ENCODE results near the gene MKRN2.

GRCh38 chr3:12522721-12523120 is 34.2 kb upstream of the MKRN2 start:
- TF ChIP-seq, protein P1, sequence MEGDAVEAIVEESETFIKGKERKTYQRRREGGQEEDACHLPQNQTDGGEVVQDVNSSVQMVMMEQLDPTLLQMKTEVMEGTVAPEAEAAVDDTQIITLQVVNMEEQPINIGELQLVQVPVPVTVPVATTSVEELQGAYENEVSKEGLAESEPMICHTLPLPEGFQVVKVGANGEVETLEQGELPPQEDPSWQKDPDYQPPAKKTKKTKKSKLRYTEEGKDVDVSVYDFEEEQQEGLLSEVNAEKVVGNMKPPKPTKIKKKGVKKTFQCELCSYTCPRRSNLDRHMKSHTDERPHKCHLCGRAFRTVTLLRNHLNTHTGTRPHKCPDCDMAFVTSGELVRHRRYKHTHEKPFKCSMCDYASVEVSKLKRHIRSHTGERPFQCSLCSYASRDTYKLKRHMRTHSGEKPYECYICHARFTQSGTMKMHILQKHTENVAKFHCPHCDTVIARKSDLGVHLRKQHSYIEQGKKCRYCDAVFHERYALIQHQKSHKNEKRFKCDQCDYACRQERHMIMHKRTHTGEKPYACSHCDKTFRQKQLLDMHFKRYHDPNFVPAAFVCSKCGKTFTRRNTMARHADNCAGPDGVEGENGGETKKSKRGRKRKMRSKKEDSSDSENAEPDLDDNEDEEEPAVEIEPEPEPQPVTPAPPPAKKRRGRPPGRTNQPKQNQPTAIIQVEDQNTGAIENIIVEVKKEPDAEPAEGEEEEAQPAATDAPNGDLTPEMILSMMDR (IDR thresholded peaks at IDR 0.05; ENCODE audit: low read depth, low read length) = no peak
- TF ChIP-seq, protein P2, sequence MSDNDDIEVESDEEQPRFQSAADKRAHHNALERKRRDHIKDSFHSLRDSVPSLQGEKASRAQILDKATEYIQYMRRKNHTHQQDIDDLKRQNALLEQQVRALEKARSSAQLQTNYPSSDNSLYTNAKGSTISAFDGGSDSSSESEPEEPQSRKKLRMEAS (IDR thresholded peaks at IDR 0.05; ENCODE audit: low read depth, low read length) = no peak
- no peak for TF ChIP-seq POLR2A (IDR thresholded peaks at IDR 0.05; ENCODE audit: extremely low read depth, insufficient read length)

Measured in NB4 (cell line).